ENCODE data around the gene FAM177B. TPM values are rescaled to one million over a fixed set of nuclear protein-coding genes. Genes with fewer than 3 reads are reported as not detected.
A peak's percentile ranks its signal among the peaks of the same experiment; 100 is the strongest.
"Not testable (repeated sequence)": the region's sequence is repeated elsewhere in the genome, so short reads cannot be mapped to it uniquely, and the experiment has no call there.

FAM177B gene
- total and polyA plus RNA-seq, 4 experiments from 2014 or later = 0.30 to 0.79 (median 0.30) TPM; not detected in 1

DNA sequence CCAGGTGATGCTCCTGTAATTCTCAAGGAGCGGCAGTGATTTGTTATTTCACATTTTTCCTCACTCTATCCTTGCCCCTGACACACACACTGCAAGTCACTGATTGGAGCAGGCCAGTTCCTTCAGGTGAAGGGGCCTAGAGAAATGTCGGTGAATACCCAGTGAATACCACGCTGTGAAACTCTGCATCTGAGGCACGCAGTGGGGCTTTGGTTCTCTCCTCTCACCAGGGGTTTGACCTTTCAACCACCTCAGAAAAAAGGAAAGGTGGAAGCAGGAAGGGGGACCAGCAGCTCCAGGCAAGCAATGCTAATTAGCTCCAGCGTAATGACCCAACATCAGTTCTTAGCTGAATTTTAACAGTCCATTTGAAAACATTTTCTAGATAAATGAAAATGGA, 532 bp upstream of the FAM177B start:
- Histone ChIP-seq H3K4me3 (ENCODE audit: low read length in 2 of 2) (no peak overlapping the region), H3K27me3 (ENCODE audit: insufficient read depth, low read length) (no peaks in the 10 kb centered on the region), H3K4me1 (ENCODE audit: insufficient read depth, low read length) (no peaks in the 10 kb centered on the region), H3K27ac (ENCODE audit: low read depth, low read length) (no peak overlapping the region), H3K9me3 (ENCODE audit: control insufficient read depth in 1 of 2, low read length in 2 of 2) (no peaks in the 10 kb centered on the region), H3K36me3 (ENCODE audit: insufficient read depth, low read length) (peaks cover 34% of the 10 kb centered on the region)
- no peak overlapping the region for H3K4me3 Mint-ChIP-seq
- peaks cover 0 to 2% (median 1%) of the 10 kb centered on the region in 4 donors for H3K4me1 Mint-ChIP-seq
- no peak for DNase-seq
- CTCF ChIA-PET (ENCODE audit: partially characterized antibody) = interaction anchor here (1.1 to 1.7 kb wide), 5 partner anchors 15 to 397 kb away, joined by 3 to 7 read pairs (median 3); no protein-coding TSS in a partner anchor
- peaks cover 20 to 31% of the 10 kb centered on the region in 2 donors for H3K36me3 Mint-ChIP-seq
- no peaks in the 10 kb centered on the region for H3K9me3 Mint-ChIP-seq
- no peaks in the 10 kb centered on the region for H3K27me3 Mint-ChIP-seq
- intact Hi-C loops (cut with micrococcal nuclease) = no loop called here
- POLR2A ChIA-PET (ENCODE audit: partially characterized antibody) = no interaction called here
- H3K27ac Mint-ChIP-seq = no peak overlapping the region

- Histone ChIP-seq H3K9me3 (ENCODE audit: control insufficient read depth in 1 of 2, low read length in 2 of 2) (no peaks in the 10 kb centered on the region), H3K27me3 (ENCODE audit: insufficient read depth, low read length) (no peaks in the 10 kb centered on the region), H3K36me3 (ENCODE audit: insufficient read depth, low read length) (peaks cover 11% of the 10 kb centered on the region), H3K27ac (ENCODE audit: low read depth, low read length) (no peak overlapping the region), H3K4me3 (ENCODE audit: low read length in 2 of 2) (no peak overlapping the region), H3K4me1 (ENCODE audit: insufficient read depth, low read length) (no peaks in the 10 kb centered on the region)
- no peak for DNase-seq
- ChIA-PET POLR2A (ENCODE audit: partially characterized antibody) (no interaction called here), CTCF (ENCODE audit: partially characterized antibody) (interaction anchor here (0.9 to 2.3 kb wide), 8 partner anchors 11 to 944 kb away, joined by 3 to 13 read pairs (median 4); no protein-coding TSS in a partner anchor)
- Mint-ChIP-seq H3K36me3 (peaks cover 3 to 8% of the 10 kb centered on the region in 2 donors), H3K4me1 (peaks cover 0 to under 1% (median 0%) of the 10 kb centered on the region in 4 donors), H3K27ac (peak overlapping the region in 1 of 7 donors; percentile 2), H3K27me3 (no peaks in the 10 kb centered on the region), H3K9me3 (no peaks in the 10 kb centered on the region), H3K4me3 (no peak overlapping the region)
- intact Hi-C loops (cut with micrococcal nuclease) = loop anchor here (2.0 kb wide), 1 partner anchor 383 kb away; no protein-coding TSS in a partner anchor
These were observed 2.5 kb downstream of the FAM177B start for GRCh38 chr1:222739465-222739864.

DNA sequence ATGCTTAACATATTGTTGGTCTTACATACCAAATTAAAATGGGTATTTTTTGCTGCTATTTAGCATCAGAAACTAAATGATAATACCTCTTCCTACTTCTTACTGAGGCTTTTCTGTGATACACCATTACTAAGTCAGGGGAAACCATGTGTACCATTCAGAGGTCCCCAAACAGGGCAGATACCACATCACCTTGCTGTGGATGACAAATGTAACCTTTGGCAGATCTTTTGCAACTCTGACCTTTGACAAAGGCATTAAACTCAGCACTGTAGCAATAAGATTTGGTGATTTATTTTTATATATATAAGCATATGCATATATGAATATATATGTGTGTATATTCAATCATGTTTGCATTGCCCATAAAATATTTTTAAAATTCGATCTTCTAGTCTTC, 2.9 kb downstream of the FAM177B start:
- Mint-ChIP-seq H3K4me3 (no peak overlapping the region), H3K4me1 (no peaks in the 10 kb centered on the region), H3K9me3 (no peaks in the 10 kb centered on the region), H3K27me3 (no peaks in the 10 kb centered on the region), H3K36me3 (peaks cover 3 to 4% of the 10 kb centered on the region in 2 donors), H3K27ac (no peak overlapping the region)
- DNase-seq = no peak
- ChIA-PET CTCF (ENCODE audit: partially characterized antibody) (interaction anchor here (1.3 to 2.3 kb wide), 3 partner anchors 11 to 350 kb away, joined by 5 to 13 read pairs (median 7); no protein-coding TSS in a partner anchor), POLR2A (ENCODE audit: partially characterized antibody) (no interaction called here)
- Histone ChIP-seq H3K9me3 (ENCODE audit: control insufficient read depth in 1 of 2, low read length in 2 of 2) (no peaks in the 10 kb centered on the region), H3K36me3 (ENCODE audit: insufficient read depth, low read length) (peaks cover 6% of the 10 kb centered on the region), H3K4me1 (ENCODE audit: insufficient read depth, low read length) (no peaks in the 10 kb centered on the region), H3K27ac (ENCODE audit: low read depth, low read length) (no peak overlapping the region), H3K27me3 (ENCODE audit: insufficient read depth, low read length) (no peaks in the 10 kb centered on the region), H3K4me3 (ENCODE audit: low read length in 2 of 2) (no peak overlapping the region)
- intact Hi-C loops (cut with micrococcal nuclease) = loop anchor here (2.0 kb wide), 1 partner anchor 383 kb away; no protein-coding TSS in a partner anchor

DNA sequence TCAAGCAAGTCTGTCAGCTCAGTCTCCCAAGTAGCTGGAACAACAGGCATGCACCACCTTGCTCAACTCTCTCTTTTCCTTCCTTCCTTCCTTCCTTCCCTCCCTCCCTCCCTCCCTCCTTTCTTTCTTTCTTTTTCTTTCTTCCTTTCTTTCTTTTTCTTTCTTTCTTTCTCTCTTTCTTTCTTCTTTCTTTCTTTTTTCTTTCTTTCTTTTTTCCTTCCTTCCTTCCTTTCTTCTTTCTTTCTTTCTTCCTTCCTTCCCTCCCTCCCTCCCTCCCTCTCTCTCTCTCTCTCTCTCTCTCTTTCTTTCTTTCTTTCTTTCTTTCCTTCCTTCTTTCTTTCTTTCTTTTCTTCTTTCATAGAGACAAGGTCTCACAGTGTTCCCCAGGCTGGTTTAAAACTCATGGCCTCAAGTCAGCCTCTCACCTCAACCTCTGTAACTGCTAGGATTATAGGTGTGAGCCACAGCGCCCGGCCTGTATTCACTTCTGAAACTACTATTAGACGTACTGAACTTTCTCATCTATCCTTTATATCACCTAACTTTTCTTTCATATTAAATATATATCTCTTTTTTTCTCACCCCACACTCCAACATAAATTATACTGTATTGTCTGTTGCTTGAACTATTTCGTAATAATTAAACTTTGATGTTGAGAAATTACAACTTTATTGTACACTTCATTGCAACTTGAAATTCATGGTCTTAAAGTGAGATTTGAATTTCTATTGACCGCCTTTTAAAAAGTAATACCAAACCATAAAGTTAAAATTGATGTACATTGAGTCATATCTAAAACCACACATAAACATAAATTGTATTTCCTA, 4.8 kb downstream of the FAM177B start:
- H3K4me3 Mint-ChIP-seq; H3K36me3 ChIP-seq (ENCODE audit: insufficient read depth, low read length); POLR2A ChIA-PET (ENCODE audit: partially characterized antibody); DNase-seq; H3K4me3 ChIP-seq (ENCODE audit: low read length in 2 of 2); H3K27me3 ChIP-seq (ENCODE audit: insufficient read depth, low read length); CTCF ChIA-PET (ENCODE audit: partially characterized antibody); H3K9me3 Mint-ChIP-seq; H3K9me3 ChIP-seq (ENCODE audit: control insufficient read depth in 1 of 2, low read length in 2 of 2); H3K4me1 ChIP-seq (ENCODE audit: insufficient read depth, low read length); H3K36me3 Mint-ChIP-seq; H3K4me1 Mint-ChIP-seq; H3K27me3 Mint-ChIP-seq; intact Hi-C loops (cut with micrococcal nuclease); H3K27ac ChIP-seq (ENCODE audit: low read depth, low read length): not testable (repeated sequence)
- peak overlapping the region in 1 of 7 donors; percentile 13 for H3K27ac Mint-ChIP-seq

DNA sequence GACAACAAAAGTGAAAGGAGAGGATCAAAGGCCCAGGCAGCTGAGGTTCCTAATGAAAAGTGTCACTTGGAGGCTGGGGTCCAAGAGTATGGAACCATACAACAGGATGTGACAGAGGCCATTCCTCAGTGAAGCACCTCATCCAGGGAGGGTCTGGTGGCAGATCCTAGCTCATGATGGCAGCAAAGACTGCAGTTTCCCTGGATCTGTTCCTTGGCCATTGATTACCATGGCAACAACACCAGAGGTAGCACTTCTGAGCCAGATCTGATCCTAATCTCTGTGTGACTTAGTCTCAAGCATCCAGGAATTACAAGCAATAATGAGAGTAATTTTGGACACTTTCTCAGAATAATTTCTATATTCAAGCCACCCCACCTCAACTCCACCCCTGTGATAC, 12.9 kb downstream of the FAM177B start:
- Histone ChIP-seq H3K4me3 (ENCODE audit: low read length in 2 of 2) (no peak overlapping the region), H3K27me3 (ENCODE audit: insufficient read depth, low read length) (no peaks in the 10 kb centered on the region), H3K27ac (ENCODE audit: low read depth, low read length) (no peak overlapping the region), H3K36me3 (ENCODE audit: insufficient read depth, low read length) (no peaks in the 10 kb centered on the region), H3K9me3 (ENCODE audit: control insufficient read depth in 1 of 2, low read length in 2 of 2) (no peaks in the 10 kb centered on the region), H3K4me1 (ENCODE audit: insufficient read depth, low read length) (no peaks in the 10 kb centered on the region)
- CTCF ChIA-PET (ENCODE audit: partially characterized antibody) = interaction anchor here (1.5 kb wide), 1 partner anchor 11 kb away, joined by 5 read pairs; no protein-coding TSS in a partner anchor
- POLR2A ChIA-PET (ENCODE audit: partially characterized antibody) = no interaction called here
- Mint-ChIP-seq H3K9me3 (no peaks in the 10 kb centered on the region), H3K4me3 (no peak overlapping the region), H3K4me1 (no peaks in the 10 kb centered on the region), H3K27me3 (peaks cover 7 to 13% of the 10 kb centered on the region in 2 donors), H3K36me3 (no peaks in the 10 kb centered on the region), H3K27ac (no peak overlapping the region)
- peak in 1 of 5 donors; percentile 16 for DNase-seq
- intact Hi-C loops (cut with micrococcal nuclease) = no loop called here

- Histone ChIP-seq H3K4me1 (ENCODE audit: insufficient read depth, low read length) (no peaks in the 10 kb centered on the region), H3K27ac (ENCODE audit: low read depth, low read length) (no peak overlapping the region), H3K4me3 (ENCODE audit: low read length in 2 of 2) (no peak overlapping the region), H3K36me3 (ENCODE audit: insufficient read depth, low read length) (no peaks in the 10 kb centered on the region), H3K9me3 (ENCODE audit: control insufficient read depth in 1 of 2, low read length in 2 of 2) (no peaks in the 10 kb centered on the region), H3K27me3 (ENCODE audit: insufficient read depth, low read length) (no peaks in the 10 kb centered on the region)
- POLR2A ChIA-PET (ENCODE audit: partially characterized antibody) = no interaction called here
- Mint-ChIP-seq H3K4me3 (no peak overlapping the region), H3K4me1 (no peaks in the 10 kb centered on the region), H3K27me3 (peaks cover 8 to 13% of the 10 kb centered on the region in 2 donors), H3K9me3 (peaks cover 0 to 2% (median 0%) of the 10 kb centered on the region in 8 donors), H3K36me3 (no peaks in the 10 kb centered on the region), H3K27ac (no peak overlapping the region)
- intact Hi-C loops (cut with micrococcal nuclease) = no loop called here
- DNase-seq = no peak
- CTCF ChIA-PET (ENCODE audit: partially characterized antibody) = interaction anchor here (1.3 to 1.5 kb wide), 2 partner anchors 11 to 14 kb away, joined by 3 to 5 read pairs; partner anchors contain the start of gene FAM177B
These were observed 13.6 kb downstream of the FAM177B start for GRCh38 chr1:222750651-222751050.

DNA sequence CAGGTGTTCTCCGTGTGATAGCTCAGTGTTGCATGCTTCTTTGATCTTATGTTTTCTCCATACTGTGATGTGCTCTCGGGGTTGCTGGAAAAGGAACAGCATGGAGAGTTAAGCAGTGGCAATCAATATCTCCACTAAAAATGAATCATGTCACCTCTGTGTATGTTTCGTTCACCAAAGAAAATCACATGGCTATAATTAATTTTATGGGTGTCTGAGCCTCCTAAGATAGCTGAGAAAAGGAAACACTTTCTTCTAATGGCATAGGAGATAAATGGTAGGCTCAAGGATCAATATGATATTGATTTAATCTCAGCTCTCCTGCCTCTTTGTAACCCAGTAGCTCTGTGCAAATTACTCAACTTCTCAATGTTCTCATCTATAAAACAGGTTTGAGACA, 14.3 kb downstream of the FAM177B start:
- no peaks in the 10 kb centered on the region for H3K4me1 ChIP-seq (ENCODE audit: insufficient read depth, low read length)

More for the DNA sequence above, 14.3 kb downstream of the FAM177B start:
- Mint-ChIP-seq H3K4me3 (no peak overlapping the region), H3K4me1 (no peaks in the 10 kb centered on the region), H3K27ac (no peak overlapping the region), H3K36me3 (no peaks in the 10 kb centered on the region), H3K27me3 (peaks cover 12 to 13% of the 10 kb centered on the region in 2 donors), H3K9me3 (peaks cover 0 to 2% (median 0%) of the 10 kb centered on the region in 8 donors)
- ChIA-PET CTCF (ENCODE audit: partially characterized antibody) (interaction anchor here (0.8 to 1.5 kb wide), 3 partner anchors 12 to 373 kb away, joined by 3 to 5 read pairs (median 5); partner anchors contain the start of gene FAM177B), POLR2A (ENCODE audit: partially characterized antibody) (interaction anchor here (0.7 kb wide), 1 partner anchor 10 kb away, joined by 3 read pairs; no protein-coding TSS in a partner anchor)
- Histone ChIP-seq H3K27ac (ENCODE audit: low read depth, low read length) (no peak overlapping the region), H3K27me3 (ENCODE audit: insufficient read depth, low read length) (no peaks in the 10 kb centered on the region), H3K9me3 (ENCODE audit: control insufficient read depth in 1 of 2, low read length in 2 of 2) (no peaks in the 10 kb centered on the region), H3K36me3 (ENCODE audit: insufficient read depth, low read length) (no peaks in the 10 kb centered on the region), H3K4me3 (ENCODE audit: low read length in 2 of 2) (no peak overlapping the region)
- intact Hi-C loops (cut with micrococcal nuclease) = no loop called here
- no peak for DNase-seq

All from CD4-positive, alpha-beta memory T cell (primary cell).